Islet precursor cell (in vitro differentiated cells): ENCODE results near the gene ADK.
"Not testable (repeated sequence)": the region's sequence is repeated elsewhere in the genome, so short reads cannot be mapped to it uniquely, and the experiment has no call there.

Source experiments
- DNase-seq: peaks from one replicate; pipeline ENCODE4 v3.0.0-alpha.2; 2018

Gene ADK

GRCh38 chr10:74187237-74187636, 36.2 kb downstream of the ADK start:
- no peak for DNase-seq

DNA sequence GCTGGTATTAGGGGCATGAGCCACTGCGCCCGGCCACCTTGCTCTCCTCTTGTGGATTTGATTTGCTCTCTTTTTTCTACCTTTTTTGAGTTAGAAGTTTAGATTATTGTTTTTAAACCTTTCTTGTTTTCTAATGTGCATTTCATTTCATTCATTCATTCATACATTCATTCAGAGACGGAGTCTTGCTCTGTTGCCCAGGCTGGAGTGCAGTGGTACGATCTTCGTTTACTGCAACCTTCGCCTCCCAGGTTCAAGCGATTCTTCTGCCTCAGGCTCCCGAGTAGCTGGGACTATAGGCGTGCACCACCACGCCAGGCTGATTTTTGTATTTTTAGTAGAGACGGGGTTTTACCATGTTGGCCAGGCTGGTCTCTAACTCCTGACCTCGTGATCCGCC, 37.6 kb downstream of the ADK start:
- DNase-seq: not testable (repeated sequence)

DNA sequence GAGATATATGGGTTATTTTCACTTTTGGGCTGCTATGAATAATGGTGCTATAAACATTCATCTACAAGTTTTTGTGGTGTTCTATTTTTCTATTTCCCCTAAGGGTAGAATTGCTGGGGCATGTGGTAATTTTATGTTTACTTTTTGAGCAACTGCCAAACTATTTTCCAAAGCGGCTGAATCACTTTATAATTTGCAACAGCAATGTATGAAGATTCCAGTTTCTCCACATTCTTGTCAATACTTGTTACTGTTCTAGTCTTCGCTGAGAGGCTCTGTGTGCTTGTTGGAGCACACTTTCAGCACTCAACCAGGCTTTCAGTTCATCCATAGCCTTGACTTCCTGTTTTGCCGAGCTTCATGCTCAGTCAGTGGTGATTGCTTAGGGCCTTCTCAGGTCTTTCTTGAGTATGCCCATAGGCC, 39.0 kb downstream of the ADK start:
- peak; percentile 83 for DNase-seq

DNA sequence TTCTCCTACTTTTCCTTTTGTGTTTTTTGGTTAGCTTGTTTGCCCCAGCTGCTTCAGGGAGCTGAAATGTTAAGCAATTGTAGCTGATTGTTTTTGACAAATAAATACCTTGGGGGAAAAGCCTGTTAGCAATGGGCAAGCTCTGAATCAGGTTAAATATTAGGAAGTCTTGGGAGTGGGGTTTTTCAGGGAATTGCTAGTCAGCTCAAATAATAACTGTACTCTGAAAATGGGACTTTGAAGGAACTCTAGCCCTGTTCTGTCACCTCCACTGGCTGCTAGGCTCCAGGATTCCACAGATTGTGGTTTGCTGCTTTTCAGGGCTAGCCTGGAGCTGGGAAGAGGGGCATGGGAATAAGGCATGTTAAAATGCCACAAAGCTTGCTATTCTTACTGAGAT, 39.5 kb downstream of the ADK start:
- no peak for DNase-seq

- no peak for DNase-seq
Observed at GRCh38 chr10:74194545-74194944, 43.5 kb downstream of the ADK start.

DNA sequence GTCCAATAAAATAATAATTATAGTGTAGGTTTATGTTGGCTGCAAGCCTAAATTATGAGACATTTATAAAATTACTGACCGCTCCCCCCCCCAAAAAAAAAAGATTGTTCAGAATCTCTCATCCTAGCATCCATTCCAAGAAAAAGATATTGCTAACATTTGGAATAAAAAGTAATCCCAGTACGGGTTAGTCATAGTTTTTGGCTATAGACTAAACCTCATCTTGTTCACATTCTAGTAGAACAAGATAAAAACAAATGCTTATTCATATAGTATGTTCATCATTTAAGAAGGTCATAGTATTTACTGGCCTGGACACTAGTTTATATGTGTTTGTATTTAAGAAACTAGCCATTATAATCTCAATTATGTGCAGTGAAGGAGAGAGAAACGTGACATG, 44.0 kb downstream of the ADK start:
- DNase-seq: no peak

- DNase-seq: no peak
Observed at GRCh38 chr10:74199315-74199714, 48.3 kb downstream of the ADK start.

- no peak for DNase-seq
Observed at GRCh38 chr10:74202356-74202755, 51.3 kb downstream of the ADK start.

DNA sequence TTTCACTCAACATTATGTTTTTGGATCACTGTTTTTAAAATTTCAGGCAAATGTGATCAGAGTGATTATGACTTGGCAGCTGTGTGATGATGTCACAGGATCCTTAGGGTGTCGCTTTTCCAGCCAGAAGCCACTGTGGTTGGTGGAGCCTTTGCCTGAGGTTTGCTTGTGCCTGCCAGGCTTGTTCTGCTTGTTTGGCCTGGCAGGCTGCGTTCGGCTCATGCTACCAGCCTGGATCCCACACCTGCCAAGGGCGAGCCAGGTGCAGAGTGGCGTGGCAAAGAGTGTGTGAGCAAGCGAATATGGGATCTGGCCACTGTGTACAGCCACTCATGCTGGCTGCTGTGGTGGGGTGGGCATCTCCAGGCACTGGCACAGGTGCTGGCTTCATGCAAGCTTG, 55.7 kb downstream of the ADK start:
- no peak for DNase-seq

GRCh38 chr10:74207691-74208480, 56.9 kb downstream of the ADK start:
- DNase-seq: no peak

GRCh38 chr10:74208997-74209396, 58.0 kb downstream of the ADK start:
- no peak for DNase-seq

DNA sequence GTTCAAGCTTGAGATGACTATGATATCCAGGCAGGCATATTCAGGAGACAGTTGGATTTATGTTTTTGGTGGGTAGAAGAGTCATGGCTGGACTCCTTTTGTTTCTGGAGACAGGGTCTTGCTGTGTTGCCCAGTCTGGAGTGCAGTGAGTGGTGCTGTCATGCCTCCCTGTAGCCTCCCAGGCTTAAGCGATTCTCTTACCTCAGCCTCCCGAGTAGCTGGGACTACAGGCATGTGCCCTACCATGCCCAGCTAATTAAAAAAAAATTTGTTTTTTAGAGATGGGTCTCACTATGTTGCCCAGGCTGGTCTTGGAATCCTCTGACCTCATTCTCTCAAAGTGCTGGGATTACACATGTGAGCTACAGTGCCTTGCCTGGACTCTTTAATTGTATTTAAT, 62.0 kb downstream of the ADK start:
- no peak for DNase-seq

- DNase-seq: no peak
Observed at GRCh38 chr10:74213571-74214162, 62.6 kb downstream of the ADK start.

DNA sequence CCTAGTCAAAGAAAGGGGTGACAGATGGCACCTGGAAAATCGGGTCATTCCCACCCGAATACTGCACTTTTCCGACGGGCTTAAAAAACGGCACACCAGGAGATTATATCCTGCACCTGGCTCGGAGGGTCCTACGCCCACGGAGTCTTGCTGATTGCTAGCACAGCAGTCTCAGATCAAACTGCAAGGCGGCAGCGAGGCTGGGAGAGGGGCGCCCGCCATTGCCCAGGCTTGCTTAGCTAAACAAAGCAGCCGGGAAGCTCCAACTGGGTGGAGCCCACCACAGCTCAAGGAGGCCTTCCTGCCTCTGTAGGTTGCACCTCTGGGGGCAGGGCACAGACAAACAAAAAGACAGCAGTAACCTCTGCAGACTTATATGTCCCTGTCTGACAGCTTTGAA, 66.1 kb downstream of the ADK start:
- not testable (repeated sequence) for DNase-seq

DNA sequence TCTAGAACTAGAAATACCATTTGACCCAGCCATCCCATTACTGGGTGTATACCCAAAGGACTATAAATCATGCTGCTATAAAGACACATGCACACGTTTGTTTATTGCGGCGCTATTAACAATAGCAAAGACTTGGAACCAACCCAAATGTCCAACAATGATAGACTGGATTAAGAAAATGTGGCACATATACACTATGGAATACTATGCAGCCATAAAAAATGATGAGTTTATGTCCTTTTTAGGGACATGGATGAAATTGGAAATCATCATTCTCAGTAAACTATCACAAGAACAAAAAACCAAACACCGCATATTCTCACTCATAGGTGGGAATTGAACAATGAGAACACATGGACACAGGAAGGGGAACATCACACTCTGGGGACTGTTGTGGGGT, 71.4 kb downstream of the ADK start:
- DNase-seq: not testable (repeated sequence)

DNA sequence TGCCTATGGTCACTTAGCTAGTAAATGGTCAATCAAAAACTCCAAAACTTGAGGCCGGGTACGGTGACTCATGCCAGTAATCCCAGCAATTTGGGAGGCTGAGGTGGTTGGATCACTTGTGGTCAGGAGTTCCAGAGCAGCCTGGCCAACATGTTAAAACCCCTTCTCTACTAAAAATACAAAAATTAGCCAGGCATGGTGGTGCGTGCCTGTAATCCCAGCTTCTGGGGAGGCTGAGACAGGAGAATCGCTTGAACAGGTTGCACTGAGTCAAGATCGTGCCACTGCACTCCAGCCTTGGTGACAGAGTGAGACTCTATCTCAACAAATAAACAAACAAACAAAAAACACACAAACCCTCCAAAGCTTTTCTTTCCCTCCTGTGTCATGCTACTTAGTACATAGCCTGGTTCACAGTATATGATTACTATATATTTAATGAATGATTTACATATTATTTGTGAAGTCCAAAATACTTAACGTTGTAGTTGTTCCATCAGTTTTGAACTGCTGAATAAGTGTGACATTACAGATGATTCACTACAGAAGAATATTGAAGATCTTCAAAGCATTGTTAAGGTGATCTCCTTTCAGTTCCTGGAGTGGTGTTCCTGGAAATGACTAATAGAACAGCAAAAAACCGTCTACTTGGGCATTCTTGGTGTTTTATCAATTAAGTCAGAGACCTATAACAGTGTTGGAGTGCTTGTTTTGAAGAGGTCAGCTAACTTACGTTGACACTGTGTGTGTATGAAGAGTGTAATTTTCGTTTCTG, 72.9 kb downstream of the ADK start:
- DNase-seq: peak; percentile 82

DNA sequence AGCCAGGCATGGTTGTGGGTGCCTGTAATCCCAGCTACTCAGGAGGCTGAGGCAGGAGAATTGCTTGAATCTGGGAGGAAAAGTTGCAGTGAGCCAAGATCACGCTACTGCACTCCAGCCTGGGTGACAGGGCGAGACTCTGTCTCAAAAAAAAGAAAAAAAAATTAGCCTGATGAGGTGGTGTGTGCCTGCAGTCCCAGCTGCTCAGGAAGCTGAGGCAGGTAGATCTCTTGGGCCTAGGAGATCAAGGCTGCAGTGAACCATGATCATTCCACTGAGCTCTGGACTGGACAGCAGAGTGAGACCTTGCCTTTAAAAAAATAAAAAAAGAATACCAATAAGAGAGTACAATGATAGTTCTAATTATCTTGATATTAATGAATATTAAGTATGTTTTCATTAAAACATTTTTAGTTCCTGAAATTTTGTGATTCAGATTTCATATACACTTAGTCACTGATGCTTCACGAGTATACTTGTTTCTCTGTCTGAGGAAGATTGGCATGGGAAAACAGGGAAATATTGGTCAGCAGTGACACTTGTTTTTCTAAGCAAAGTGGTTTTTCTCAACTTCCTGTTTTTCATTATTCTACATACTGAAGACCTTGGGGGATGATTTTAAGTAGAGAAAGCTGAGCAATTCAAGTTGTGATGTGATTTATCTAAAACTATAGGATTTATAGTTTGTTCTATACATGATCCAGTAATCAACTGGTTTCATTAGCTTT, 76.8 kb downstream of the ADK start:
- DNase-seq: no peak

GRCh38 chr10:74231375-74231774, 80.4 kb downstream of the ADK start:
- no peak for DNase-seq

DNA sequence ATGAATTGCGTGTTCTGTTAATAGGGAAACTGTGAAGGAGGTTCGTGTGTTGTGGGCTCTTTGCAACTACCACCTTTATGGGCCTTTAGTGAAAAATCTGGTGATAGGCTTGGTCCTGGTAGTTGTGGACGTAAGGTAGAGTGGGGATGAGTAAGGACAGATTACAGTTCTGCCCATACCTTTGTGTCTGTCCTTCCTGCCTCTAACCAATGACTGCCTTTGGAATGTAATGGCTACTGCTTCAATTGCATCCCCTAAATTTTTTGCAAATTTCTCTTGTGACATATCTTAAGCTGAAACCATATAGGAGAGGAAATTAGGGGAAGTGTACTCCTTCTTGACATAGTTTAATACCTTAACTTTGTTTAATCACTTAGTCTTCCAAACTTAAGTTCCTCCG, 82.3 kb downstream of the ADK start:
- DNase-seq: no peak

DNA sequence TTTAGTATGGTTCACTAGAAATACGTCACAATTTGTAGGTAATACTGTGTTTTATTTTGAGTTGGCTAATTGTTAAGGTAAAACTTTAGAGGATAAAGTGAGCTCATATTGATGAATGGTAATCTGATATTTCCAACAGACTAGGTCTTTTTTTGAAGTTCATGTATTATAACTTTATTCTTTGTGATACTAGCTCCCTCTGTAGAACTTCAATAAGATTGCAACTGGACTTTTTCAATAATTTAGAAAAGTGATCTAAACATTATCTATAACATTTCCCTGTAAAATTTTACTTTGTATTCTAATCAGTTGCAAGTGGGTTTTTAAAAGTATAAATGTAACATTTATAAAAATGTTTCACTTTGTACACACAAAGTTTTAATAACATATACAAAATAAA, 83.5 kb downstream of the ADK start:
- no peak for DNase-seq

DNA sequence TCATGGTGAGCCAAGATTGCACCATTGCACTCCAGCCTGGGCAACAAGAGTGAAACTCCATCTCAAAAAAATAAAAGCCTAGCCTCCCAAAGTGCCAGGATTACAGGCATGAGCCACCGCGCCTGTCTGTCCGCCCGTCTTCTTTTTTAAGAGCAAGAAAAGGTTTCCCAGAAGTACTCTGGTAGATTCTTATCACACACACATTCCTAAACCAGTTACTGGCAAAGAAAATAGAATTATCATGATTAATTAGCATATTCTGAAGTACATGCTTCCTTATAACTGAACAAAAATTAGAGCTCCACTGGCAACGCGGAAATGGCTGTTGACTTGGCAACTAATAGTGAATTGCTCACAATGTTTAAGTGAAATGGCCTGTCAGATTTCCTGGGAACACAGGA, 87.0 kb downstream of the ADK start:
- DNase-seq: peak; percentile 54

- DNase-seq: no peak
Observed at GRCh38 chr10:74238516-74238915, 87.5 kb downstream of the ADK start.

DNA sequence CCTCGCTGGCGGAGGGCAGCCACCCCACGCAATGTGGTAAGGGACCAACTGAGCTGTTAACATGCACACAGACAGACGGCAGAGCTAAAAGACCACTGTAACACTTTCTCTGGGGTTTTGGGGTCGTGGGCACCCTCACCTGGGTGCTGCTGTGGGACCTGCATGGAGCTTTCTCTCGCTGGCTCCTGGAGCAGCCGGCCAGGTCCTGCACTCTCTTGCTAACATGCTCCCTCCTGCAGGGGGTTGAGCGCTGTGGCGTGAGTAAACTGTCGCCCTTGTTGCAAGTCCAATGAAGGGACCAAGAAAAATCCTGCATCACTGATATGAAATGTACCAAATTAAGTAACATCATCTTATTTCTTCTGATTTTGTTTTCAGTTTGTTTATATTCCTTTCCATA, 92.0 kb downstream of the ADK start:
- DNase-seq: no peak
